ENCODE measurements around the gene ZBTB17. TPM values are rescaled to one million over a fixed set of nuclear protein-coding genes. Genes with fewer than 3 reads are reported as not detected.

The ZBTB17 gene
- total and polyA plus RNA-seq, 2 of the 4 experiments (the other 2 are of a cell fraction): 26.3 to 58.2 TPM

GRCh38 chr1:16018749-16019643 lies 43.1 kb upstream of the ZBTB17 start:
- no peak overlapping the region for H3K4me2 ChIP-seq (ENCODE audit: low read depth, low read length)
- no peaks in the 10 kb centered on the region for H3K79me1 ChIP-seq (ENCODE audit: low read depth in 1 of 2, low read length in 2 of 2)
- in situ Hi-C loops (cut with MboI; ENCODE audit: low sequenced_read_pairs) (no loop called here), dilution Hi-C loops (cut with HindIII; ENCODE audit: low sequenced_read_pairs, unreplicated experiment) (no loop called here), intact Hi-C loops (cut with micrococcal nuclease) (no loop called here)
- H3K27me3 ChIP-seq (ENCODE audit: control insufficient read depth, insufficient read depth, low read length): no peaks in the 10 kb centered on the region; the same call in 1 of the 2 replicates
- H2AK5ac ChIP-seq (ENCODE audit: low read depth, low read length): peak overlapping the region; percentile 95
- no peaks in the 10 kb centered on the region for H4K20me1 ChIP-seq (ENCODE audit: insufficient read depth, low read length)
- BruUV-seq (replicated peaks): no TSS peak
- ChIA-PET CTCF (interaction anchor here (0.6 kb wide), 1 partner anchor 277 kb away, joined by 3 read pairs; no protein-coding TSS in a partner anchor), POLR2A (ENCODE audit: unreplicated experiment) (no interaction called here)
- peak overlapping the region; percentile 33 for H3K14ac ChIP-seq (replicated peaks; ENCODE audit: low read depth, low read length)
- peak; percentile 9; the same call in 1 of the 2 replicates for ATAC-seq (ENCODE audit: low read depth)
- peak overlapping the region; percentile 66 for H3K4ac ChIP-seq (ENCODE audit: low read depth, low read length)
- peak overlapping the region; percentile 22 for H3K18ac ChIP-seq (ENCODE audit: low read depth, low read length)
- H3K4me3 ChIP-seq (ENCODE audit: insufficient read depth, low read depth, low read length): no peak overlapping the region
- no peak overlapping the region for H3K9ac ChIP-seq (ENCODE audit: low read depth, low read length)
- peak overlapping the region; percentile 25; the same call in 1 of the 2 replicates for H3K23ac ChIP-seq (ENCODE audit: low read depth, low read length)
- H4K5ac ChIP-seq (ENCODE audit: low read depth, low read length): peak overlapping the region; percentile 44; the same call in 1 of the 2 replicates
- TF ChIP-seq ELK1 (IDR thresholded peaks at IDR 0.05; ENCODE audit: borderline replicate concordance, low read depth, low read length): no peak
- peak; percentile 41 for TF ChIP-seq CEBPB (IDR thresholded peaks at IDR 0.05; ENCODE audit: low read depth, low read length)
- H2BK120ac ChIP-seq (ENCODE audit: low read depth, low read length): peak overlapping the region; percentile 83
- no peak overlapping the region for H3K56ac ChIP-seq (ENCODE audit: extremely low read depth, insufficient read depth, low read length)
- peak overlapping the region; percentile 70; the same call in 1 of the 2 replicates for H4K91ac ChIP-seq (ENCODE audit: insufficient read depth, low read depth, low read length)
- no peak for DNase-seq
- peak overlapping the region in 1 of 2 experiments; percentile 29; a peak in 2 of 4 replicates for H4K8ac ChIP-seq (ENCODE audit: low read depth in 2 of 2, low read length in 2 of 2)
- H2BK20ac ChIP-seq (ENCODE audit: low read depth, low read length): no peak overlapping the region
- H3K36me3 ChIP-seq (ENCODE audit: control insufficient read depth, insufficient read depth, low read length): no peaks in the 10 kb centered on the region
- H2BK15ac ChIP-seq (ENCODE audit: low read depth, low read length): peak overlapping the region; percentile 89; the same call in 2 of the 3 replicates
- H3K4me1 ChIP-seq (ENCODE audit: control insufficient read depth, insufficient read depth, low read length): peaks cover 23% of the 10 kb centered on the region
- H2BK5ac ChIP-seq (ENCODE audit: low read depth, low read length, poor library complexity, severe bottlenecking): no peak overlapping the region
- H3K9me1 ChIP-seq (ENCODE audit: insufficient read depth, low read length): peaks cover 3% of the 10 kb centered on the region
- H3K9me3 ChIP-seq (ENCODE audit: control insufficient read depth, insufficient read depth, low read length): no peaks in the 10 kb centered on the region
- peak overlapping the region; percentile 80 for H2AK9ac ChIP-seq (replicated peaks; ENCODE audit: low read depth, low read length, poor library complexity)
- WGBS, 2 experiments (ENCODE audit: extremely low coverage in 2 of 2, insufficient read length in 1 of 2): 85% methylated on average over 4 of the region's 23 CpGs; no CpG with 5 or more reads in 1 of the 2 experiments
- no peak overlapping the region for H3K27ac ChIP-seq (ENCODE audit: insufficient read depth, low read length)
- peak overlapping the region; percentile 6 for H2AFZ ChIP-seq (replicated peaks; ENCODE audit: low read length, poor library complexity)
